RWPE1 (cell line): ENCODE data around the gene HDC.

Source experiments
- CTCF ChIA-PET: fragments of 350-600 bp; sonication (Branson Sonifier 250); formaldehyde crosslinking; extraction: SDS; loops from one replicate; lab custom pipeline; 2021; lab: Yijun Ruan, JAX
- POLR2A ChIA-PET: fragments of 400-600 bp; formaldehyde crosslinking; extraction: SDS; loops from one replicate; lab custom pipeline; 2020; ENCODE audit warnings: antibody characterized with exemption; ENCODE audit not compliant: low non-redundant PET; lab: Yijun Ruan, JAX
- DNase-seq: peaks from one replicate; pipeline ENCODE4 v3.0.0; 2012; ENCODE audit warnings: low spot score
- H3K27ac ChIP-seq: fragments of 450-650 bp; 2 replicates; pipeline ENCODE4 v1.5.1; 2017
- TF ChIP-seq, protein P1 (sequence below): fragments of 450-650 bp; conservative IDR thresholded peaks from 2 replicates; pipeline ENCODE4 v1.5.1; 2017; ENCODE audit warnings: low read depth, mild to moderate bottlenecking

The HDC gene

DNA sequence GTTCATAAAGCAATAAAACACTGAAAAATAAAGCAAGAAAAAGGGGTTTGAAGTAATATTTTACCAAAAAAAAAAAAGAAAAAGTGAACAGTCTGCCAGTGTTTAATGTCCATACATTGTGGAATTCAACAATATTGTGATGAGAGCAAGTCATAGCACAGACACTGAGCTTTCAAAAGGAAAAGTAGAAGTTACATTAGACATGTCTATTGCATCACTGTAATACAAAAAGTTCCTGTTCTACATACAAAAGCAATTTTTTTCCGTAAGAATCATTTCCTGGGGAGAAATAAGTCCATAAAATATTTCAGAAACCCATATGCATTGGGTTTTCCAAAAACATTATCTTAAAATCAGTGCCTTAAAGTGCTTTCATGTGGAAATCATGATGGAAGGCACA is 11.8 kb upstream of the HDC start:
- ChIA-PET POLR2A (no interaction called here), CTCF (interaction anchor here (0.7 kb wide), 1 partner anchor 943 kb away, joined by 6 read pairs; no protein-coding TSS in a partner anchor)
- TF ChIP-seq, protein P1, sequence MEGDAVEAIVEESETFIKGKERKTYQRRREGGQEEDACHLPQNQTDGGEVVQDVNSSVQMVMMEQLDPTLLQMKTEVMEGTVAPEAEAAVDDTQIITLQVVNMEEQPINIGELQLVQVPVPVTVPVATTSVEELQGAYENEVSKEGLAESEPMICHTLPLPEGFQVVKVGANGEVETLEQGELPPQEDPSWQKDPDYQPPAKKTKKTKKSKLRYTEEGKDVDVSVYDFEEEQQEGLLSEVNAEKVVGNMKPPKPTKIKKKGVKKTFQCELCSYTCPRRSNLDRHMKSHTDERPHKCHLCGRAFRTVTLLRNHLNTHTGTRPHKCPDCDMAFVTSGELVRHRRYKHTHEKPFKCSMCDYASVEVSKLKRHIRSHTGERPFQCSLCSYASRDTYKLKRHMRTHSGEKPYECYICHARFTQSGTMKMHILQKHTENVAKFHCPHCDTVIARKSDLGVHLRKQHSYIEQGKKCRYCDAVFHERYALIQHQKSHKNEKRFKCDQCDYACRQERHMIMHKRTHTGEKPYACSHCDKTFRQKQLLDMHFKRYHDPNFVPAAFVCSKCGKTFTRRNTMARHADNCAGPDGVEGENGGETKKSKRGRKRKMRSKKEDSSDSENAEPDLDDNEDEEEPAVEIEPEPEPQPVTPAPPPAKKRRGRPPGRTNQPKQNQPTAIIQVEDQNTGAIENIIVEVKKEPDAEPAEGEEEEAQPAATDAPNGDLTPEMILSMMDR, result no peak
- DNase-seq, result no peak
- no peak overlapping the region for H3K27ac ChIP-seq

DNA sequence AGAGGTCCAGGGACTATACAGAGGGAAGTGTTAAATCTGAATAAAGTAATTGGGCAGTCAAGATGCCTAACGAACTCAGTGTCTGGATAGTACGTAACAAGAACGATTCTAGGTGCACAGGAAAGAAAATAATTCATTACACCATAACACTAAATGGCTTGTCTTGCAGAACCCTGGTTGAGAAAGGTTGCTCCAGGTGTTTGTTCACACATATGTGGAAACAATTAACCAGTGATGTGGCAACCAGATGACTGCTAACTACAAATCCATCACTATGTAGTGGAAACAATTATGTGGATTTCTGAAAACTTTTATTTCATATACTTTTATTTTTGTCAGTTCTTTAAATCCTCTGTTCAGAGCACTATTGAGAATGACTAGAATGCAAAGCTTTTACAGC is 10.4 kb upstream of the HDC start:
- TF ChIP-seq, protein P1, result no peak
- no peak overlapping the region for H3K27ac ChIP-seq
- POLR2A ChIA-PET, result no interaction called here
- CTCF ChIA-PET, result interaction anchor here (0.6 kb wide), 1 partner anchor 390 kb away, joined by 3 read pairs; no protein-coding TSS in a partner anchor
- no peak for DNase-seq

DNA sequence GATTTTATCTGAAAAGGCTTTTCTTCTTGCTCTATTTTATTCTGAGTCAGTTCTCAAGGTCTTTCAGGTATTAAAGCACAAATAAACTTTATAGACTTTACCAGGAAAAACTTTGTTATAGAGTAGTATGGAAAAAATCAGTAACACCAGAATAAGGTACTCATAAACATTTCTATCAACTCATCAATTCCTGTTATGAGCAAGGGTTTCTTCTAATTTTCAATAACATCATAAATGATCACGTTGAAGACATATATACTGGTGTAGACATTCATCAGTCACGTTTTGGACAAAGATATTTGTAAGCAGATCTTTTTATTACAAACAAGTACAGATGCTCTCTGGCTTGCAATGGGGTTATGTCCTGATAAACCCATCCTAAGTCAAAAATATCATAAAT is 9.6 kb upstream of the HDC start:
- TF ChIP-seq, protein P1, result no peak
- no peak overlapping the region for H3K27ac ChIP-seq
- POLR2A ChIA-PET, result no interaction called here
- CTCF ChIA-PET, result no interaction called here
- DNase-seq, result no peak

DNA sequence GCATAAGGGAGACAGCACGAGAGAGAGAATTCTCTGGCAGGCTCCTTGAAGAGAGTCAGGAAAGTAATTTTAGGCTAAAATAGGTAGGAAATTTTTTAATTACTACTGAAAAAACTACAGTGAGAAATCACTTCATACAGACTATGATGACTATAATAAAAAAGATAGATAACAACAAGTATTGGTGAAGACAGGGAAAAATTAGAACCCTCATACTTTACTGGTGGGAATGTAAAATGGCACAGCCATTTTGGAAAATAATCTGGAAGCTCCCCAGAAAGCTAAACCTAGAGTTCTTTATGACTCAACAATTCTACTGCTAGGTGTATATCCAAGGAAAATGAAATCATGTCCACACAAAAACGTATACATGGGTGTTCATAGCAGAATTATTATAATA is 2.1 kb upstream of the HDC start:
- DNase-seq, result no peak
- TF ChIP-seq, protein P1, result no peak
- H3K27ac ChIP-seq, result no peak overlapping the region
- CTCF ChIA-PET, result no interaction called here
- POLR2A ChIA-PET, result no interaction called here

DNA sequence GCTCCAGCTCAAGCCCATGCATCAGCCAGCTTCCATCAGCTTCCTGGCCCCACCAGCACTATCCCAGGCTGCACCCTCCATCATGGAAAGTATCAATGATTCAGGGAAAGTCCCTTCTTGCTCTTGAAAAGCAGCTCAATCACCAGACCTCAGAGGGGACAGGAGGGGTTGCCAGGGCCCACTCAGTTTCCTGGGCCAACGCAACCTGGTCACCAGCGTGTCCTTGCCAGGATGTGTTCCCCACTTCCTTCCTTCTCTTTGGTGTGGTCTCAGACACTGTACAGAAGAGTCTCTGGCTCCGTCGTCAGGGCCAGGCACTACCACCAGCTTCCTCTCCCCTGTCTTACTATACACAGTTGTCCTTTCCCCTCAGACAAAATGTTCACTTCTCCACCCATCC is 3.0 kb downstream of the HDC start:
- POLR2A ChIA-PET, result no interaction called here
- no peak overlapping the region for H3K27ac ChIP-seq
- CTCF ChIA-PET, result interaction anchor here (0.6 kb wide), 1 partner anchor 1160 kb away, joined by 4 read pairs; no protein-coding TSS in a partner anchor
- DNase-seq, result no peak
- TF ChIP-seq, protein P1, result no peak

DNA sequence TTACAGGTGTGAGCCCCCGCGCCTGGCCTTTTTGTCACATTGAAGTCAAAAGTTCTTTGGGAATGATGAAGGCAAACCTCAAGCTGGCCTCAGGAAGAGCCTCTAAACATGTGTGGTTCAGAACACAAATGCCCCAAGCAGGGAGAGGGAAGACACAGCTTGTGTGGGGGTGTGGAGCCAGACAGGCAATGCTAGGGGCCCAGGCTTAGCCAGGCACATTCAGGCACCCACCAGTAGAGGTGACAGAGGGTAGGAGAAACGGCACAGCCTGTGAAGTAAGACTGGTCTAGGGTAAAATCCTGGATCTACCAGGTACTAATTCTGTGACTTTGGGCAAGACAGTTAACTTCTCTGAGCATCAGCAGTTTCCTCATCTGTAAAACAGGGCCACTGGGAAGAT is 3.5 kb downstream of the HDC start:
- no peak for DNase-seq
- ChIA-PET CTCF (interaction anchor here (0.6 kb wide), 1 partner anchor 1159 kb away, joined by 4 read pairs; no protein-coding TSS in a partner anchor), POLR2A (no interaction called here)
- TF ChIP-seq, protein P1, result no peak
- no peak overlapping the region for H3K27ac ChIP-seq
